ENCODE measurements around the gene L3MBTL3. TPM values are rescaled to one million over a fixed set of nuclear protein-coding genes. Genes with fewer than 3 reads are reported as not detected.
A peak's percentile ranks its signal among the peaks of the same experiment; 100 is the strongest.
"Not testable (repeated sequence)": the region's sequence is repeated elsewhere in the genome, so short reads cannot be mapped to it uniquely, and the experiment has no call there.

L3MBTL3 gene
- total RNA-seq, 1 experiment from 2014 or later = 3.5 TPM

DNA sequence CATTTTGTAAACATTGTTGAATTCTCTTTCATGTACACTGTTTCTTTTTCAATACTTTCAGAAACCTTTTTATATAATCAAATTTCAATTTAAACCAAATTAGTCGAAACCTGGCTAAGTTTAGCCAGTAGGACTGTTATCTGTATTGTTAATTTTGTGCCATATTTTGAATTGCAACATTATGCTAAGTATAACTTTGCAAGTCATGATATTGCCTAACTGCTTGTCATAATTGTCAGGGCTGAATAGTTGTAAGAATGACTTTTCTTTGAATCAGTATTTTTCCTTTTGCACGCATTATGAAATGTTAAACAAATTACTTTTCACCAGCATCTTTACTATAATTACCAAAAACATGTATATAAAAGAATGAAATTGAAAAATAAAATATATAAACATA lies 121.7 kb downstream of the L3MBTL3 start:
- no peaks in the 10 kb centered on the region for H3K27me3 ChIP-seq
- DNase-seq = no peak
- H3K9me3 ChIP-seq = no peaks in the 10 kb centered on the region
- H3K4me3 ChIP-seq = no peak overlapping the region
- no peaks in the 10 kb centered on the region for H3K36me3 ChIP-seq

DNA sequence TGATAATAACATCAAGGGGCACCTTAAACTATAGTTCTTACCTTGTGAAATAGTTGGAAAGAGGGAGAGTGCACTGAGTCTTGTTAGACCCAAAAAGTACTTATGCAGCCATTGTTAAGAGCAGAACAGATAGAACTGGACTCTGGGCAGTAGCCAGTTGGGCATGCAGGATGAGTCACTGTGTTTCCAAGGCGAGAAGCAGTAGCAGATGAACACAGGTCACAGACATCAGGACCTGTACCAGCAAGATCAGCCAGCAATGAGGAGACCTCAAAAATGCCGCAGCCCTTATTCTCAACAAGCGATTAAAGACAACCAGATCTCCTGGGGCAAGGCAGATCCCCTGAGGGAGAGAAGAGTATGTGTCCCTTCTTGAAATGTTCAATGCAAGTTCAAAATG lies 125.3 kb downstream of the L3MBTL3 start:
- no peaks in the 10 kb centered on the region for H3K27me3 ChIP-seq
- no peak overlapping the region for H3K4me3 ChIP-seq
- peak; percentile 9 for DNase-seq
- H3K9me3 ChIP-seq = no peaks in the 10 kb centered on the region
- H3K36me3 ChIP-seq = no peaks in the 10 kb centered on the region

DNA sequence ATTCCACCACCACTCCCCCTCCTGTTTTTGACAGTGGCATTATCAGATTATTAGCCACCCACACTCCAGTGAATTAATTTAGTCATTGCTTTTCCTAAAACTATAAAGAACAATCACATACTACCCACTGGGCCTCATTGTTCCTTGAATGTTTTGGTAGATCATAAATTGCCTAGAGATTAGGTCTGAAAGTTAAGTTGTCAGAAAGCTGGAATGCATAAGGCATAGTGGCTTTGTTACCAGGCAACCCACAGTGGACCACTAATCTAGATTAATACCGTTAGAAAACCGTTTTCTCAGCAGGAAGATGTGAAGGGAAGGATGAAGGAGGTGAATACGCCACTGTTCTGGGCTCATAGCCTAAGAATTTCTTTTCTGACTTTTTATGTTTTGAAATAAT lies 128.7 kb downstream of the L3MBTL3 start:
- no peaks in the 10 kb centered on the region for H3K27me3 ChIP-seq
- H3K9me3 ChIP-seq = no peaks in the 10 kb centered on the region
- no peak for DNase-seq
- no peaks in the 10 kb centered on the region for H3K36me3 ChIP-seq
- no peak overlapping the region for H3K4me3 ChIP-seq

DNA sequence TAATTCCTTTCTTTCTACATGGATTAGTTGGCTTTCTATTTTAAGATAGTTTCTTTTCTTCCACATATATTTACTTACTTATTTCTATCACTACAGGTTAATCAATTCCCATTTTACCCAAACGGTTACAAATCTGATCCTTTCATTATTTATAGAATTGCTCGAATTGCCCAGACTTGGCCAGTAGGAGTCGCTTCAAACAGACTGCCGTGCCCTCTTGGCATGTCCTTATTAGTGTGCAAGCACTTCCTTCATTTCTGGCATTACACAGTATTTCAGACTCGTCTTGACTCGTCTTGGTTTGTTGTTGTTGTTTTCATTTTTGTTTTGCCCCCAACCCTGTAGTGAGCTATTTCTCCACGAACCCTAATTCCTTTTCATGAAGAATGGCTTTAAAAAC lies 129.8 kb downstream of the L3MBTL3 start:
- DNase-seq = no peak
- H3K27me3 ChIP-seq = no peaks in the 10 kb centered on the region
- no peaks in the 10 kb centered on the region for H3K9me3 ChIP-seq
- H3K36me3 ChIP-seq = no peaks in the 10 kb centered on the region
- H3K4me3 ChIP-seq = no peak overlapping the region

DNA sequence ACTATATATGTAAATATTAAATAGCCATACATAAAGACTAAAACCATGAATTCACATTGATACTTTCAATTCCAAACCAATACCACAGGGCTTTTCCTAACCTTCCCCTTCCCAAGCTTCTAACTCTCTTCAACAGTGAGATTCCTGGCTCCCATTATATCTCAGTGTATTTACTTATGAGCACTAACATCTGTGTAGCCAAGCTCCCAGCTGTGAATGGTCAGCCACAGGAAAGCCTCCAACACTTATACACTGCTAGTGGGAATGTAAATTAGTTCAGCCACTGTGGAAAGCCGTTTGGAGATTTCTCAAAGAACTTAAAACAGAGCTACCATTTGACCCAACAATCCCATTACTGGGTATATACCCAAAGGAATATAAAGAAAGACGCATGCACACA lies 130.6 kb downstream of the L3MBTL3 start:
- H3K9me3 ChIP-seq, H3K27me3 ChIP-seq, H3K36me3 ChIP-seq, H3K4me3 ChIP-seq, DNase-seq: not testable (repeated sequence)

DNA sequence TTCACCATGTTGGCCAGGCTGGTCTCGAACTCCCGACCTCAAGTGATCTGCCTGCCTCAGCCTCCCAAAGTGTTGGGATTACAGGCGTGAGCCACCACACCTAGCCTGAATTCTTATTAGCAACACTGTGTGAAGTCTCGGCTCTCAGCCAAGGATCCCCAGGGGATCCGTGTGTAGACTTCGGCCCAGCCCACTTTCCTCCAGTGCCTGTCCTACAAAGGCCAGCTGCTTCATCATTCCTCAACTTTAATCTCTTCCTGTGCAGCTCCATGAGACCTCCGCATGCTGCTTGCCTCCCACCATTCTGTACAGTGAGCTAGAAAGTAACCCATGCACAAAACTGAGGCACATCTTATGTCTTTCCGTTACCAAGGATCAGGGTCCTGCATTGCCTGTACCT lies 132.5 kb downstream of the L3MBTL3 start:
- H3K4me3 ChIP-seq = no peak overlapping the region
- H3K9me3 ChIP-seq = no peaks in the 10 kb centered on the region
- H3K36me3 ChIP-seq = no peaks in the 10 kb centered on the region
- no peaks in the 10 kb centered on the region for H3K27me3 ChIP-seq
- DNase-seq = no peak

DNA sequence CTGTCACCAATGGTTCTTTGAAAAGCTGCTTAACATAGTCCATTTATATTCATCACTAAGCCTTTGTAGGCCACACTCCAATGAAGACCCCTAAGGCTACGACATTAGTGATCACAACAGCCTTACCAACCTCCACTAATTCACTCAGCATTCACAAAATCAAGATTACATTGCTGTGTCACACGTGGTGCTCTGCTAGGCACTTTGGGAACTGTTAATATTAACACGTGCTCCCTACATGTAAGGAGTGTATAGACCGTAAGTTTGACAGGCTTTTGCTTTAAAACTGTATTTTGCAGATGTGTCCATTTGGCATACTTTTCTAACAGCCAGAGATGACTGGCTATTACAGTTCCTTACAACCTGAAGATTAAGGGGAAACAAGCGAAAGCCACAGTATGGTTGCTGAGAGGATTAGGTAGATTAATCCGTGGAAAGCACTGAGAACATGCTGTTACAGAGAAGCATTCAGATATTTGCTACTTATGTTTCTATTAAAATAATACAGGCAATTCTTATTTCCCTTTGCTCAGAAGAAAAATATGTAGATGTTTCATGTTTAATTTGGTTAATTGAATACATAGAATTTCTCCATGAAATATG lies 134.6 kb downstream of the L3MBTL3 start:
- H3K27me3 ChIP-seq = no peaks in the 10 kb centered on the region
- H3K36me3 ChIP-seq = no peaks in the 10 kb centered on the region
- DNase-seq = no peak
- H3K4me3 ChIP-seq = no peak overlapping the region
- no peaks in the 10 kb centered on the region for H3K9me3 ChIP-seq

DNA sequence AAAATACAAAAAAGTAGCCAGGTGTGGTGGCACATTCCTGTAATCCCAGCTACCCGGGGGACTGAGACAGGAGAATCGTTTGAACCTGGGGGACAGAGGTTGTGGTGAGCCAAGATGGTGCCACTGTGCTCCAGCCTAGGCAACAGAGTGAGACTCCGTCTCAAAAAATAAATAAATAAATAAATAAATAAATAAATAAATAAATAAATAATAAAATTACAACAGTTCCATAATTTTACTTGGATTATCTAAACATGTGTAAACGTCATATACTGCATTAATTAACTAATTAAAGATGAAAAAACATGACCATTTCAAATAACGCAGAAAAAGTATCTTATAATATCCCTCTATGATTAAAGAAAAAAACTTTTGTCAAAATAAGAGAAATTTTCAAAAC lies 138.5 kb downstream of the L3MBTL3 start:
- Histone ChIP-seq H3K36me3 (no peaks in the 10 kb centered on the region), H3K4me3 (no peak overlapping the region), H3K9me3 (0 out of 2 replicates have a peak, but pooled peaks cover 5% of the 10 kb centered on the region), H3K27me3 (no peaks in the 10 kb centered on the region)
- no peak for DNase-seq

DNA sequence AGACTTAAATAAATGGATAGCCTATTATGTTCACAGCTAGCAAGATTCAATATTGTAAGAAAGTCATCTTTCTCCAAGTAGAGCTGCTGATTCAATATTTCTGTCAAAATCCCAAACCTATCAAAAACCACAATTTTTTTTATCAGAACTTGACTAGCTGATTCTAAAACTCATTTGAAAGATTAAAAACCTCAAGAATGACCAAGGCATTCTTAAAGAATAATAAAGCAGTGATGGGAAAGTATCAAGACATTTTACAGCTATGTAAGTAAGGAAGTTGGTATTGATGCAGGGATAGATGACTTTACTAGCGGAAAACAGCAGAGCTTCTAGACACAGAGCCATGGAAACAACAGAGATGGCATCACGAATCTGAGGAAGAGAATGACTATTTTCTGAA lies 139.7 kb downstream of the L3MBTL3 start:
- 0 out of 2 replicates have a peak, but pooled peaks cover 5% of the 10 kb centered on the region for H3K9me3 ChIP-seq
- no peaks in the 10 kb centered on the region for H3K36me3 ChIP-seq
- H3K27me3 ChIP-seq = no peaks in the 10 kb centered on the region
- no peak overlapping the region for H3K4me3 ChIP-seq
- DNase-seq = no peak

DNA sequence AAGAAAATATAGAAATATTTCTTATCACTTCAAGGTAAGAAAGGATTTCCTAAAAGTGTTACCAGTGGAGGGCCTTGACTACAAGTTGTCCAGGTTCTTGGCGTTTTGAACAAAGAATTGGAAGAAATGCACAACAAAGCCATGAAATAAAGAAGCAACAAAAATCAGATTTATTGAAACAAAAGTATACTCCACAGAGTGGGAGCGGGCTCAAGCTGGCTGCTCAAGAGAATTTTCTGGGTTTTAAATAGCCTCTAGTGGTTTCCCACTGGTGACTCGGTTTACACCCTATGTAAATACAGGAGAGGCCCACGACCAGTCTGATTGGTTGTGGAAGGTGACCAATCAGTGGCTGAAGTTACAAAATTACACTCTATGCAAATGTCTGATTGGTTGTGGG lies 140.2 kb downstream of the L3MBTL3 start:
- H3K36me3 ChIP-seq = no peaks in the 10 kb centered on the region
- no peak for DNase-seq
- H3K9me3 ChIP-seq = 0 out of 2 replicates have a peak, but pooled peaks cover 5% of the 10 kb centered on the region
- no peaks in the 10 kb centered on the region for H3K27me3 ChIP-seq
- H3K4me3 ChIP-seq = no peak overlapping the region

DNA sequence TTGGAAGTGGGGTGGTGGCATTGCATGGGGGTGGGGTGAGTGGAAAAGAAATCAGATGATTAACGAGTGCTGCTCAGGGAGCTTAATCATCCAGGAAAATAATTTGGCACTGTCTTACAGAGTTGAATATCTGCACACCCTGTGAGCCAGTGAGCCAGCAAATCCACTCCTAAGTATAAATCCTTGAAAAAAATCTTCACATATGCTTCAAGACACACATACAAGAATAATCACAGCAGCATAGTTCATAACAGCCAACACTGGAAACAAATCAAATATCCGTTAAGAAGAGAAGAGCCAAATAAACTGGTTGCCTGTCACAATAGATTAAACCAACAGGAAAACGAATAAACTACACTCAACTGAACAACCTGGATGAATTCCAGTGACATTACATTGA lies 141.6 kb downstream of the L3MBTL3 start:
- no peaks in the 10 kb centered on the region for H3K27me3 ChIP-seq
- H3K36me3 ChIP-seq = no peaks in the 10 kb centered on the region
- DNase-seq = no peak
- 0 out of 2 replicates have a peak, but pooled peaks cover 5% of the 10 kb centered on the region for H3K9me3 ChIP-seq
- no peak overlapping the region for H3K4me3 ChIP-seq

DNA sequence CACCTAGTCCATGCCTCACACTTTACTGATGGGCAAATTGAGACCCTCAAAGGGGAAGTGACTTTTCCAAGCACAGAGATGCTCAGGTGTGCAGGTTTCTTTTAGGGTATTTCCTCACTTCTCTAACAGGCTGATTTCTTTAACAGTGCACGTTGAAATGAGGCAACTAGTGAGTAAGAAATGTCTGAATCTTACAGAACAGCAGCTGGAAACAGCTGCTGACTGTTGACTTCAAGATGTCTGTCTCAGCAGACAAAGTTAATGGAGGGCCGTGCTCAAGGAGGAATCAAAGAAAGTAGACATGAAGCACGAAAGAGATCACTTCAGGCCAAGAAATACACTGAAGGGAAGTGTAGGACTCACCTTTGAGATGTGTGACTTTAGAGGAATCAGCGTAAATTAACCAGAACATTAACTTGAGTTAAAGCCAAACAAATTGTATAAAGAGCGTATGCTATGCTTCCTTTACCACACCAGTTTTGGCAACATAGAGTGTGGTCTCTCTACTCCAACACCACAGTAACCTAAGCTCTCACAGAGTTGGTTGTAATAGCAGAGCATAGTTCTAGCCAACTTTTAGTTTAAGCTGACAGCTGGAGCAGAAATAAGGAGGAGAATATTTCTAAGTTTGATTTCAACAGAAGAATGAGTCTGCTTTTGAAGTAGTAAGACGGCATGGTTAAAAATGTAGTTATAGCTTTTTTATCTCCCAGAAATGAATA lies 143.5 kb downstream of the L3MBTL3 start:
- no peaks in the 10 kb centered on the region for H3K36me3 ChIP-seq
- no peaks in the 10 kb centered on the region for H3K27me3 ChIP-seq
- 0 out of 2 replicates have a peak, but pooled peaks cover 5% of the 10 kb centered on the region for H3K9me3 ChIP-seq
- peak; percentile 40 for DNase-seq
- no peak overlapping the region for H3K4me3 ChIP-seq

DNA sequence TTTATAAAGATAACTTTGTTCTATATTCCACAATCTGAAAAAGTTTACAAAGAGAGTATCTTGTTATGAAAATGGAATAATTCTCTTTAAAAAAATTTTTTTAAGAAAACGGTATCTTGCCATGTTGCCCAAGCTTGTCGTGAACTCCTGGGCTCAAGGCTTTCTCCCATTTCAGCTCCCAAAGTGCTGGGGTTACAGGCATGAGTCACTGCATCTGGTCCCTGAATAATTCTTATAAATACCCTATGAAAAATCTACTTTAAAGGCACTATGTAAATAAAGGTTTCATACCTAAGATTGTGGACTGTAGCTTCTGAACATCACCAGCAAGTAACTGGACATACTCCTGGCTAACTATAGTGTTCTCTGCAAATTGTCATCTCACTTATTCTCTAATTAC lies 144.0 kb downstream of the L3MBTL3 start:
- no peaks in the 10 kb centered on the region for H3K27me3 ChIP-seq
- 0 out of 2 replicates have a peak, but pooled peaks cover 5% of the 10 kb centered on the region for H3K9me3 ChIP-seq
- H3K36me3 ChIP-seq = no peaks in the 10 kb centered on the region
- no peak for DNase-seq
- no peak overlapping the region for H3K4me3 ChIP-seq

DNA sequence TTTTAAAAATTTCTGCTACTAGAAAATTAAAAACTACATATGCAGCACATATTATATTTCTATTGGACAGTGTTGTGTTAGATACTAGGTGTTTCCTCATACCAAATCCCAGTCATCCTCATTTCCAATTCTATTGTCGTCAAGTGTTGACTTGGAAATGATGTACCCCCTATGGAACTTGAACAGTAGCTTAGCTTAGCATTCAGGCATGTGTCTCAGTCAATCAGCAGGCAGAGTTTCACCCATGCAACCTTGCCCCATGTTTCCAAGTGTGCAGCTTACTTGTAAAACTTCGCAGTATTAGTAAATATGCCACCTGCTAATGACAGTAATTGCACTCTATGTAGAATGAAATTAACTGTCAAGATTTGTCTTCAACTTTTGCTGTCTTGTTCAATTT lies 144.9 kb downstream of the L3MBTL3 start:
- no peak for DNase-seq
- H3K4me3 ChIP-seq = no peak overlapping the region

DNA sequence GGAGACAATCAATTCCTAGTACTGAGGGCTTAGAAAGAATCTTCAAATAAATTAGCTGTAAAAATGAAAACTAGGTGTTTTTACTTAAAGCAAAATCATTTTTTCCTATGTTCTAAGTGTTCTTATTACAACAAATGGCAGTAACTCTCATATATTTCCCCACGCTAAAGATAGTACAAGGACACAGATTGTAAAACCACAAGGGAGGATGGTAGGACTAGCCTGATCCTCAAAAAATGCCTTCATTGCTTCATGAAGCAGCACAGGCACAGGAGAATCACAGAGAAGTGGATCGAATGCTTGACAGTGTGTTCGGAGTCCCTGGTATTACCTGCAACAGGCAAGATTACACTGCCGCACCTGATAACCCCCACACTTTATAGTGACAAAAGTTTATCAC lies 145.9 kb downstream of the L3MBTL3 start:
- DNase-seq = no peak
- H3K9me3 ChIP-seq = 0 out of 2 replicates have a peak, but pooled peaks cover 1% of the 10 kb centered on the region
- H3K36me3 ChIP-seq = no peaks in the 10 kb centered on the region
- no peaks in the 10 kb centered on the region for H3K27me3 ChIP-seq
- no peak overlapping the region for H3K4me3 ChIP-seq

More for the DNA sequence above, 144.9 kb downstream of the L3MBTL3 start:
- Histone ChIP-seq H3K27me3 (no peaks in the 10 kb centered on the region), H3K36me3 (no peaks in the 10 kb centered on the region), H3K9me3 (0 out of 2 replicates have a peak, but pooled peaks cover 5% of the 10 kb centered on the region)

DNA sequence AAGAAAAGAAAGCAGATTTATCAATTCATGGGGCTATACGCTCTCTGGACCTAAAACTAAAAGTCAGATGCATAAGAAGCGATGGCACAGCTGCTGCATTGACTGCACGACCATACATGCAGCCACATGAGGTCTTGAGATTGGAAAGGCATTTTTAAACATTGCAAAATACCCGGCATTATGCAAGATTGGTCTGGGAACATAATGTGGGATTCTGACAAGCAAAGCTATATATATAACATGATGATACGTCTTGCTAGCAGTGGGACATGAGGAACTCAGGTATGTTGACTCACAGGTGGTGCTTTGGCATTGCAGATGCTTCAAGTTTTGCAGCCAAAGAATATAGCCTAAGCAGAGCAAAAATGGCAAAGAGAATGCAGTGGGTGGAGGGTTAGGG lies 149.3 kb downstream of the L3MBTL3 start:
- Histone ChIP-seq H3K4me3 (no peak overlapping the region), H3K36me3 (no peaks in the 10 kb centered on the region), H3K27me3 (no peaks in the 10 kb centered on the region), H3K9me3 (no peaks in the 10 kb centered on the region)
- no peak for DNase-seq

DNA sequence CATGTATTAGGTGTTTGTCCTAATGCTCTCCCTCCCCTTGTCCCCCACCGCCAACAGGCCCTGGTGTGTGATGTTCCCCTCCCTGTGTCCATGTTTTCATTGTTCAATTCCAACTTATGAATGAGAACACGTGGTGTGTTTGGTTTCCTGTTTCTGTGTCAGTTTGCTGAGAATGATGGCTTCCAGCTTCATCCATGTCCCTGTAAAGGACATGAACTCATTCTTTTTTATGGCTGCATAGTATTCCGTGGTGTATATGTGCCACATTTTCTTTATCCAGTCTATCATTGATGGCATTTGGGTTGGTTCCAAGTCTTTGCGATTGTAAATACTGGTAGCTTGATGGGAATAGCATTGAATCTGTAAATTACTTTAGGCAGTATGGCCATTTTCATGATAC lies 151.8 kb downstream of the L3MBTL3 start:
- not testable (repeated sequence) for H3K36me3 ChIP-seq, DNase-seq, H3K27me3 ChIP-seq, H3K9me3 ChIP-seq, H3K4me3 ChIP-seq

DNA sequence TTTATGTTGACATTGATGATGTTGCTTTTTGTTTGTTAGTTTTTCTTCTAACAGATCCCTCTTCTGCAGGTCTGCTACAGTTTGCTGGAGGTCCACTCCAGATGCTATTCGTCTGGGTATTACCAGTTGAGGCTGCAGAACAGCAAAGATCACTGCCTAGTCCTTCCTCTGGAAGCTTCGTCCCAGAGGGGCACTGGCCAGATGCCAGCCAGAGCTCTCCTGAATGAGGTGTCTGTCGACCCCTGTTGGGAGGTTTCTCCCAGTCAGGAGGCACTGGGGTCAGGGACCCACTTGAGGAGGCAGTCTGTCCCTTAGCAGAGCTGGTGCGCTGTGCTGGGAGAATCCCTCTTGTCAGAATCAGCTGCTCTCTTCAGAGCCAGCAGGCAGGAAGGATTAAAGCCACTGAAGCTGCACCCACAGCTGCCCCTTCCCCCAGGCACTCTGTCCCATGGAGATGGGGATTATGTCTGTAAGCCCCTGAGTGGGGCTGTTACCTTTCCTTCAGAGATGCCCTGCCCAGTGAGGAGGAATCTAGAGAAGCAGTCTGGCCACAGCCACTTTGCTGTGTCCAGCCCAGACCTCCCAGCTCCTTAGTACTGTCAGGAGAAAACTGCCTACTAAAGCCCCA lies 155.1 kb downstream of the L3MBTL3 start:
- not testable (repeated sequence) for H3K36me3 ChIP-seq, H3K27me3 ChIP-seq, H3K4me3 ChIP-seq, DNase-seq, H3K9me3 ChIP-seq

Data from MG63 (cell line).